ENCODE measurements around the gene SLC13A5.

- no peak for TF ChIP-seq POLR2A (IDR thresholded peaks at IDR 0.05)
- TF ChIP-seq EP300 (IDR thresholded peaks at IDR 0.05): no peak
Observed at GRCh38 chr17:6688944-6689343, 24.2 kb downstream of the SLC13A5 start.
